ENCODE measurements around the gene CCDC169.
"Not testable (repeated sequence)": the region's sequence is repeated elsewhere in the genome, so short reads cannot be mapped to it uniquely, and the experiment has no call there.

The CCDC169 gene

DNA sequence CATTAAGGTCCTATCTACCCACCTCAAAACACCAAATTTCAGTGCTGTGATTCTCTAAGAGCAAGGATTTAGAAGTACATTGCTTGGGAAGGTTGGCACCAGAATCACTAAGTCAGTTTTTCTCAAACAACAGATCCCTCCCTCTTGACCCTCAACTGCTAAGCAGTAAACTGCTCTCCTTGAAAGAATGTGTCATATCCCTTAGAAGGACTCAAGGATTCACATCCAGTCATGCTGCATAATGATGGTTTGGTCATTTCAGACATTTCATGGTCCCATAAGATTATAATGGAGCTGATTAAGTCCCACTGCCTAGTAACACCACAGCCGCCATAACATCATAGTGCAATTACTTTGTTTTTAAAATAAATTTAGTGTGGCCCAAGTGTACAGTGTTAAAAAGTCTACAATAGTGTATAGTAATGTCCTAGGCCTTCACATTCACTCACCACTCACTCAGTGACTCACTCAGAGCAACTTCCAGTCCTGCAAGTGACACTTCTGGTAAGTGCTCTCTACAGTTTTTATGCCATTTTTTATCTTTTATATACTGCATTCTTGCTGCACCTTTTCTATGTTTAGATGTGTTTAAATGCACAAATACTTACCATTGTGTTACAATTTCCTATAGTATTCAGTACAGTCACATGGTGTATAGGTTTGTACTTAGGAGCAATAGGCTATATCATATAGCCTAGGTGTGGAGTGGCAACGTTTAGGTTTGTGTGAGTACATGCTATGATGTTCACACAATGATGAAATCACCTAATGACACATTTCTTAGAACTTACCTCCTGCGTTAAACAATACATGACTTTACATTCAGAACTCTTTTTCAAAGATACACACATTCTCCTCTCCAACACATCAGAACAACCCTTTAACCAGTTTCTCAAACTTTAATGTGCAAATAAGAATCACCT lies 15.7 kb upstream of the CCDC169 start:
- TF ChIP-seq, protein P1, sequence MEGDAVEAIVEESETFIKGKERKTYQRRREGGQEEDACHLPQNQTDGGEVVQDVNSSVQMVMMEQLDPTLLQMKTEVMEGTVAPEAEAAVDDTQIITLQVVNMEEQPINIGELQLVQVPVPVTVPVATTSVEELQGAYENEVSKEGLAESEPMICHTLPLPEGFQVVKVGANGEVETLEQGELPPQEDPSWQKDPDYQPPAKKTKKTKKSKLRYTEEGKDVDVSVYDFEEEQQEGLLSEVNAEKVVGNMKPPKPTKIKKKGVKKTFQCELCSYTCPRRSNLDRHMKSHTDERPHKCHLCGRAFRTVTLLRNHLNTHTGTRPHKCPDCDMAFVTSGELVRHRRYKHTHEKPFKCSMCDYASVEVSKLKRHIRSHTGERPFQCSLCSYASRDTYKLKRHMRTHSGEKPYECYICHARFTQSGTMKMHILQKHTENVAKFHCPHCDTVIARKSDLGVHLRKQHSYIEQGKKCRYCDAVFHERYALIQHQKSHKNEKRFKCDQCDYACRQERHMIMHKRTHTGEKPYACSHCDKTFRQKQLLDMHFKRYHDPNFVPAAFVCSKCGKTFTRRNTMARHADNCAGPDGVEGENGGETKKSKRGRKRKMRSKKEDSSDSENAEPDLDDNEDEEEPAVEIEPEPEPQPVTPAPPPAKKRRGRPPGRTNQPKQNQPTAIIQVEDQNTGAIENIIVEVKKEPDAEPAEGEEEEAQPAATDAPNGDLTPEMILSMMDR (IDR thresholded peaks at IDR 0.05; ENCODE audit: low read depth, low read length, missing control alignments) = no peak
- no peak for DNase-seq (ENCODE audit: extremely low read depth, low read depth)
- no peak overlapping the region for H3K4me3 ChIP-seq (replicated peaks; ENCODE audit: low read depth, low read length)

DNA sequence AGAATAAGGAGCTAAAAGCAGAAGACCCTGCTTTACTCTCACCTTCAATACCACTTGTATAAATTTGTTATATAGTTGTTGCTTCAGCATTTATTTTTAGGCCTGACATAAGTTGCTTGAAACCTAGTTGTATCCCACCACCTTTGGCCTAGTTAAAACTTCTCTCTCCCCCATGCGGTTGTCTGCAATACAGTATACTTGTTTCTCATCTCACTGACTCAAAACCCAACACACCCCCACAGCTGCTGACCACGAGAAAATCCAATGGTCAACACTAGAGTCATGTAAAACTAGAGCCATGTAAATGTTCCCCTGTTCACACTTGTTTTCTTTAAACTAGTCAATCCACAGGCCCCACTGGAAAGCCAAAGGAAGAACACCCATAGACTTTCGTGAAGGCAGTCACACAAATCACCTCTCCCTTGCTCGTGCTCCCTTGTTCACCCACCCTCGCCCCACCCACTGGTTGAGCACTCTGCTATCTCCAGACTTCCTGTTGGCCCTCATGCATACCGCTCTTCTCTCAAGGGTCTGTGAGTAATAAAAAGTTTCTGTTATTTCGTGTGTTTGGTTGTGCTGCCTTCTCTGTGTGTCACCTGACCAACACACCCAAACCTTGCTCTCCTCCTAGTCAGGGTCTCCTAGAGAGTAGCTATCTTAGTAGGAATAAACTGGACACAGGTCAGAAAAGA lies 12.9 kb upstream of the CCDC169 start:
- no peak for DNase-seq (ENCODE audit: extremely low read depth, low read depth)

DNA sequence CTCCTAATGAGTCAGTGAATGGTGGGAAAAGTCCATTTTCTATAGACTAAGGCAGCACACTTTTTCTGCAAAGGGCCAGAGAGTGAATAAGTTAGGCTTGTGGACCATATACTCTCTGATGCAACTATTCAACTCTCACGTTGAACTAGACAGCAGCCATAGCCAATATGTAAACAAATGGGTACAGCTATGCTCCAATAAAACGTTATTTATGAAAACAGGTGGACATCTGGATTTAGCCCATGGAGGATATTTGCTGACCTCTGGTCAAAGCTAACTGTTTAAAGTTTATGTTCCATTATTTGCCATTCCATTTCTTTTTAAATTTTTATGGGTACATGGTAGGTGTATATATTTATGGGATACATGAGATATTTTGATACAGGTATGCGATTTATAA lies 4.7 kb upstream of the CCDC169 start:
- DNase-seq (ENCODE audit: extremely low read depth, low read depth) = no peak
- H3K4me3 ChIP-seq (replicated peaks; ENCODE audit: low read depth, low read length) = no peak overlapping the region
- TF ChIP-seq, protein P1 (IDR thresholded peaks at IDR 0.05; ENCODE audit: low read depth, low read length, missing control alignments) = no peak

More for the DNA sequence above, 12.9 kb upstream of the CCDC169 start:
- H3K4me3 ChIP-seq (replicated peaks; ENCODE audit: low read depth, low read length) = no peak overlapping the region
- TF ChIP-seq, protein P1 (IDR thresholded peaks at IDR 0.05; ENCODE audit: low read depth, low read length, missing control alignments) = no peak

DNA sequence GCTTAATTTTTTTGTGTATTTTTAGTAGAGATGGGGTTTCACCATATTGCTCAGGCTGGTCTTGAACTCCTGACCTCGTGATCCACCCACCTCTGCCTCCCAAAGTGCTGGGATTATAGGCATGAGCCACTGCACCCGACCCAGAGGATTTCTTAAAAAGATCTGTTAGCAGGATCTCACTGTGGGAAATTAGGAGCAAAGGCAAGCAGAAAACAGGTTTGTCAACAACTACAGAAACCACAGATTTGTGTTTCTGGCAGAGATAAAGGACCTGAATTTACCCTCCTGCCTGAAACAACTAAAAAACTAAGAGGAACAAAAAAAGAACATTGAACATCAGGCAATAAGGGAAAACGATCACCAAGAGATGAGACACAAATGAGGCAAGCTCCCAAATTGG lies 1.9 kb upstream of the CCDC169 start:
- H3K4me3 ChIP-seq (replicated peaks; ENCODE audit: low read depth, low read length); DNase-seq (ENCODE audit: extremely low read depth, low read depth): not testable (repeated sequence)

DNA sequence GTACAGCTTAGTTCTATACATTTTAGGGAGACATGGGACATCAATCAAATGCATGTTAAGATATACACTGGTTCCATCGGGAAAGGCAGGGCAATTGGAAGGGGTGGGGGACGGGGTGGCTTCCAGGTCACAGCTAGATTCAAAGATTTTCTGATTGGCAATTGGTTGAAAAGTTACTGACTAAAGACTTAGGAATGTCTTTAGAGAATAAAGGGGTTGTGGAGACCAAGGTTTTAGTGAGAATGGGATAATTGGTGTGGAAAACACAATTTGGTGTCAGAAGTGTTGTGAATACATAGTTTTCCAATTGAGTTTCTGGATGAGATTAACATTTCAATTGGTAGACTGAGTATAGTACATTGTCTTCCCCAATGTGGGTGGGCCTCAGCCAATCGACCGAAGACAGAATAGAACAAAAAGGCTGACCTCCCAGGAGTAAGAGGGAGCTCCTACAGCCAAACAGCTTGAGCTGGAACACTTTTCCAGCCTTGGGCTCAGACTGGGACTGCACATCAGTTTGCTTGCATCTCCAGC lies 988 bp upstream of the CCDC169 start:
- peak overlapping the region; percentile 63; the same call in 1 of the 2 replicates for H3K4me3 ChIP-seq (replicated peaks; ENCODE audit: low read depth, low read length)
- TF ChIP-seq, protein P1 (IDR thresholded peaks at IDR 0.05; ENCODE audit: low read depth, low read length, missing control alignments) = no peak
- DNase-seq (ENCODE audit: extremely low read depth, low read depth) = no peak

DNA sequence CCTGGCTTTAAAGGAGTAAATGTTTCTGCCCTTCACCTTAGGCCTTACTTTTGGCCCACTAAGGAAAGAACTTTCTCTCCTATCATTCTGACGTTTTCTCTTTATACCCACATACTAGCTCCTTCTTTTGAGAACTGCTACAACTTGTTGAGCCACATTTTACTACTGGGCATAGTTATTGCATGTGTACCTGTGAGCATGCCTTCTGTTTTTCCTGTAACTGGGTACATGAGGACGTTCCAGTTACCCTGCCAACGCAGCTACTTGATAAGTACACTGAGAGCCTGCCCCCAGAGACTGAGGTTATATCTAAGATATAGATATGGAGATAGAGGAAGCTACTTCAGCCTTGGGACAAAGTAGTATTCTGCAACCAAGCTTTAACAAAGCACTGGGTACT lies 3.5 kb downstream of the CCDC169 start:
- no peak overlapping the region for H3K4me3 ChIP-seq (replicated peaks; ENCODE audit: low read depth, low read length)
- TF ChIP-seq, protein P1 (IDR thresholded peaks at IDR 0.05; ENCODE audit: low read depth, low read length, missing control alignments) = no peak
- no peak for DNase-seq (ENCODE audit: extremely low read depth, low read depth)

- H3K4me3 ChIP-seq (replicated peaks; ENCODE audit: low read depth, low read length) = no peak overlapping the region
- TF ChIP-seq, protein P1 (IDR thresholded peaks at IDR 0.05; ENCODE audit: low read depth, low read length, missing control alignments) = no peak
- no peak for DNase-seq (ENCODE audit: extremely low read depth, low read depth)
Observed at GRCh38 chr13:36293497-36293896, 4.1 kb downstream of the CCDC169 start.
